DOHH2 (cell line): ENCODE results near the gene WWOX.

Experiments
- H3F3A ChIP-seq: fragments of 200-600 bp; sonication (generic), shearing (Covaris generic); 2 replicates; pipeline ENCODE4 v1.6.0; 2016; ENCODE audit warnings: antibody characterized with exemption, mild to moderate bottlenecking; ENCODE audit not compliant: control insufficient read depth, insufficient read depth
- H3K27ac ChIP-seq: fragments of 200-600 bp; sonication (generic); 2 replicates; pipeline ENCODE4 v1.5.1; 2014; ENCODE audit warnings: low read depth, mild to moderate bottlenecking, low read length, moderate library complexity
- H3K27me3 ChIP-seq: fragments of 200-600 bp; sonication (generic); 2 replicates; pipeline ENCODE4 v1.6.1; 2014; ENCODE audit warnings: mild to moderate bottlenecking, low read length, mixed read lengths; ENCODE audit not compliant: control insufficient read depth
- H3K36me3 ChIP-seq: fragments of 200-600 bp; sonication (generic); 2 replicates; pipeline ENCODE4 v1.6.1; 2014; ENCODE audit warnings: mild to moderate bottlenecking, low read length, moderate library complexity, mixed read lengths; ENCODE audit not compliant: control insufficient read depth
- H3K4me1 ChIP-seq: fragments of 200-600 bp; sonication (generic); 2 replicates; pipeline ENCODE4 v1.6.1; 2014; ENCODE audit warnings: mild to moderate bottlenecking, low read length, mixed read lengths; ENCODE audit not compliant: control insufficient read depth
- H3K4me2 ChIP-seq: fragments of 200-600 bp; sonication (generic); 2 replicates; pipeline ENCODE4 v1.6.0; 2014; ENCODE audit warnings: mild to moderate bottlenecking, low read length, moderate library complexity
- H3K4me3 ChIP-seq: fragments of 200-600 bp; sonication (generic); 2 replicates; pipeline ENCODE4 v1.5.1; 2014; ENCODE audit warnings: mild to moderate bottlenecking, low read length, mixed read lengths
- H3K79me2 ChIP-seq: fragments of 200-600 bp; sonication (generic); 2 replicates; pipeline ENCODE4 v1.6.1; 2014; ENCODE audit warnings: mild to moderate bottlenecking, low read length, mixed read lengths; ENCODE audit not compliant: control insufficient read depth
- H3K9me2 ChIP-seq: fragments of 200-600 bp; sonication (generic); replicated peaks from 2 replicates; pipeline ENCODE4 v1.6.1; 2014; ENCODE audit warnings: mild to moderate bottlenecking, low read length, mixed read lengths; ENCODE audit not compliant: control insufficient read depth
- H3K9me3 ChIP-seq: fragments of 200-600 bp; sonication (generic); 2 replicates; pipeline ENCODE4 v1.6.1; 2014; ENCODE audit warnings: antibody characterized with exemption, low read length, mixed read lengths; ENCODE audit not compliant: control insufficient read depth, insufficient read depth
- H4K20me1 ChIP-seq: fragments of 200-600 bp; sonication (generic); 2 replicates; pipeline ENCODE4 v1.6.0; 2014; ENCODE audit warnings: low read depth, mild to moderate bottlenecking, antibody characterized with exemption, low read length, moderate library complexity; ENCODE audit not compliant: control insufficient read depth, insufficient read depth
- EZH2phosphoT487 ChIP-seq: fragments of 200-600 bp; sonication (generic); IDR thresholded peaks from 2 replicates; pipeline ENCODE4 v1.6.1; 2017; ENCODE audit warnings: borderline replicate concordance, mild to moderate bottlenecking, antibody characterized with exemption, low read length, moderate library complexity, mixed read lengths
- TF ChIP-seq, protein P1 (sequence below): fragments of 200-600 bp; sonication (generic); IDR thresholded peaks from one replicate; pipeline ENCODE4 v1.5.1; 2014; ENCODE audit warnings: antibody characterized with exemption, mild to moderate bottlenecking, low read depth, low read length; ENCODE audit not compliant: poor library complexity, severe bottlenecking

WWOX gene

DNA sequence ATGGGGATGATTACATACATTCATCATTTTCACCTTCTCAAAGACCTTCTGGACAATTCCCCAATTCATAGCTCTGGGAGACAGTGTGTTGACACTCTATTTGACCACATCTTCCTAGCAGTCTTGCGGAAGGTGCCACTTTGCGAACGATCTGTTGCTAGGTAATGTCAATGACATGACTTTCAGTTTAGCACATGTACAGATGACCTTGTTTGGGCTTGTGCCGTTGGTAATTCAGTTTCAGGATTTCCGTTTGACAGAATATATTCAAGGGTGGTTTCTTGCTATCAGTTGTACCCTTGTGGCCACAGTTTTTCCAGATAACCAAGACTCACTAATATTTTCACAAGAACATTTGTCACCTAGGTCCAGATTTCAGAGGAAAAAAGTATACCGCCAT lies 478.2 kb downstream of the WWOX start:
- no peaks in the 10 kb centered on the region for H3K79me2 ChIP-seq
- H3K27ac ChIP-seq: no peak overlapping the region
- no peaks in the 10 kb centered on the region for H3K36me3 ChIP-seq
- H4K20me1 ChIP-seq: no peaks in the 10 kb centered on the region
- no peaks in the 10 kb centered on the region for H3K9me2 ChIP-seq
- no peak overlapping the region for H3K4me2 ChIP-seq
- no peak for TF ChIP-seq EZH2phosphoT487
- TF ChIP-seq, protein P1, sequence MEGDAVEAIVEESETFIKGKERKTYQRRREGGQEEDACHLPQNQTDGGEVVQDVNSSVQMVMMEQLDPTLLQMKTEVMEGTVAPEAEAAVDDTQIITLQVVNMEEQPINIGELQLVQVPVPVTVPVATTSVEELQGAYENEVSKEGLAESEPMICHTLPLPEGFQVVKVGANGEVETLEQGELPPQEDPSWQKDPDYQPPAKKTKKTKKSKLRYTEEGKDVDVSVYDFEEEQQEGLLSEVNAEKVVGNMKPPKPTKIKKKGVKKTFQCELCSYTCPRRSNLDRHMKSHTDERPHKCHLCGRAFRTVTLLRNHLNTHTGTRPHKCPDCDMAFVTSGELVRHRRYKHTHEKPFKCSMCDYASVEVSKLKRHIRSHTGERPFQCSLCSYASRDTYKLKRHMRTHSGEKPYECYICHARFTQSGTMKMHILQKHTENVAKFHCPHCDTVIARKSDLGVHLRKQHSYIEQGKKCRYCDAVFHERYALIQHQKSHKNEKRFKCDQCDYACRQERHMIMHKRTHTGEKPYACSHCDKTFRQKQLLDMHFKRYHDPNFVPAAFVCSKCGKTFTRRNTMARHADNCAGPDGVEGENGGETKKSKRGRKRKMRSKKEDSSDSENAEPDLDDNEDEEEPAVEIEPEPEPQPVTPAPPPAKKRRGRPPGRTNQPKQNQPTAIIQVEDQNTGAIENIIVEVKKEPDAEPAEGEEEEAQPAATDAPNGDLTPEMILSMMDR: no peak
- H3K4me1 ChIP-seq: no peaks in the 10 kb centered on the region
- H3F3A ChIP-seq: no peaks in the 10 kb centered on the region
- H3K4me3 ChIP-seq: no peak overlapping the region
- H3K9me3 ChIP-seq: no peaks in the 10 kb centered on the region
- H3K27me3 ChIP-seq: no peaks in the 10 kb centered on the region

- Histone ChIP-seq H3K4me2 (no peak overlapping the region), H3K4me1 (no peaks in the 10 kb centered on the region), H3K4me3 (no peak overlapping the region), H4K20me1 (no peaks in the 10 kb centered on the region), H3K9me3 (no peaks in the 10 kb centered on the region), H3K27ac (no peak overlapping the region), H3K27me3 (no peaks in the 10 kb centered on the region), H3K36me3 (no peaks in the 10 kb centered on the region), H3K9me2 (no peaks in the 10 kb centered on the region), H3K79me2 (no peaks in the 10 kb centered on the region), H3F3A (no peaks in the 10 kb centered on the region)
- TF ChIP-seq, protein P1: no peak
- no peak for TF ChIP-seq EZH2phosphoT487
These were observed 479.6 kb downstream of the WWOX start for GRCh38 chr16:78579020-78579419.

- Histone ChIP-seq H3K79me2 (no peaks in the 10 kb centered on the region), H4K20me1 (no peaks in the 10 kb centered on the region), H3K9me2 (no peaks in the 10 kb centered on the region), H3K4me2 (no peak overlapping the region), H3K4me1 (no peaks in the 10 kb centered on the region), H3K9me3 (no peaks in the 10 kb centered on the region), H3K27me3 (no peaks in the 10 kb centered on the region), H3K4me3 (no peak overlapping the region), H3F3A (no peaks in the 10 kb centered on the region), H3K36me3 (no peaks in the 10 kb centered on the region), H3K27ac (no peak overlapping the region)
- no peak for TF ChIP-seq EZH2phosphoT487
- TF ChIP-seq, protein P1: no peak
These were observed 484.0 kb downstream of the WWOX start for GRCh38 chr16:78583441-78583840.
